PC-9 (cell line): ENCODE measurements around the gene LRRC3C. TPM values are rescaled to one million over a fixed set of nuclear protein-coding genes. Genes with fewer than 3 reads are reported as not detected.

Experiments
- BruUV-seq: library from RNA; stranded (reverse); fragments of 400-500 nt; replicated peaks from 2 replicates; lab custom pipeline; 2021; lab: Mats Ljungman, UMichigan
- CTCF ChIA-PET: fragments of 300-600 bp; sonication (Branson Sonifier 250); formaldehyde crosslinking; loops from one replicate; lab custom pipeline; 2022; ENCODE audit warnings: antibody characterized with exemption; lab: Charles Lee
- POLR2A ChIA-PET: fragments of 300-600 bp; sonication (Branson Sonifier 250); formaldehyde crosslinking; loops from one replicate; lab custom pipeline; 2022; ENCODE audit warnings: antibody characterized with exemption; ENCODE audit not compliant: unreplicated experiment; lab: Charles Lee
- DNase-seq, 2 experiments: peaks; one replicate each; pipeline versions ENCODE4 v3.0.0 to v3.0.0-alpha.2; 2015 to 2022; ENCODE audit warnings: mixed read lengths in 1 of 2
- H2AFZ ChIP-seq: fragments of 200-600 bp; sonication (generic); 2 replicates; pipeline ENCODE4 v1.8.1; 2017; ENCODE audit warnings: antibody characterized with exemption
- H3F3A ChIP-seq: fragments of 200-600 bp; sonication (generic); 2 replicates; pipeline ENCODE4 v1.8.1; 2017; ENCODE audit warnings: antibody characterized with exemption, mild to moderate bottlenecking, low read depth; ENCODE audit not compliant: insufficient read depth
- H3K27ac ChIP-seq: fragments of 200-600 bp; sonication (generic); 2 replicates; pipeline ENCODE4 v1.6.1; 2016; ENCODE audit warnings: mixed run types
- H3K27me3 ChIP-seq: fragments of 200-600 bp; sonication (generic); 2 replicates; pipeline ENCODE4 v1.6.1; 2016; ENCODE audit warnings: low read depth, mixed run types; ENCODE audit not compliant: insufficient read depth
- H3K36me3 ChIP-seq: fragments of 200-600 bp; sonication (generic); 2 replicates; pipeline ENCODE4 v1.6.1; 2016; ENCODE audit warnings: low read depth, mixed run types
- H3K4me1 ChIP-seq: fragments of 200-600 bp; sonication (generic); replicated peaks from 2 replicates; pipeline ENCODE4 v1.6.1; 2016; ENCODE audit warnings: mixed run types; ENCODE audit not compliant: insufficient read depth
- H3K4me2 ChIP-seq: fragments of 200-600 bp; sonication (generic); 2 replicates; pipeline ENCODE4 v1.6.1; 2017; ENCODE audit warnings: mixed run types
- H3K4me3 ChIP-seq: fragments of 200-600 bp; sonication (generic); 2 replicates; pipeline ENCODE4 v1.6.1; 2016; ENCODE audit warnings: mixed run types
- H3K79me2 ChIP-seq: fragments of 200-600 bp; sonication (generic); 2 replicates; pipeline ENCODE4 v1.6.1; 2017; ENCODE audit warnings: low read depth, mixed run types
- H3K9me2 ChIP-seq: fragments of 200-600 bp; sonication (generic); 2 replicates; pipeline ENCODE4 v1.8.1; 2017; ENCODE audit warnings: mild to moderate bottlenecking; ENCODE audit not compliant: insufficient read depth
- H3K9me3 ChIP-seq: fragments of 200-600 bp; sonication (generic); 2 replicates; pipeline ENCODE4 v1.8.1; 2016; ENCODE audit warnings: low read depth; ENCODE audit not compliant: insufficient read depth
- H4K20me1 ChIP-seq: fragments of 200-600 bp; sonication (generic); 2 replicates; pipeline ENCODE4 v1.8.1; 2017; ENCODE audit not compliant: insufficient read depth
- EZH2 ChIP-seq: fragments of 200-600 bp; sonication (generic); IDR thresholded peaks from 2 replicates; pipeline ENCODE4 v1.8.0; 2017; ENCODE audit warnings: antibody characterized with exemption, low read depth
- intact Hi-C: fragments of 100-400 bp; cut with micrococcal nuclease; formaldehyde crosslinking; loops from one replicate; pipeline ENCODE4 v1.10.0; 2022; ENCODE audit not compliant: unreplicated experiment
- total RNA-seq: library from RNA; stranded (reverse); gene quantifications from 2 replicates; pipeline ENCODE4 v1.2.3, GENCODE V29; 2021
- TF ChIP-seq, protein P1 (sequence below): fragments of 200-600 bp; sonication (generic); conservative IDR thresholded peaks from 2 replicates; pipeline ENCODE4 v1.6.1; 2017; ENCODE audit warnings: mixed run types, antibody characterized with exemption, mild to moderate bottlenecking, moderate library complexity

Gene LRRC3C
- total RNA-seq, 1 experiment from 2014 or later = not detected

DNA sequence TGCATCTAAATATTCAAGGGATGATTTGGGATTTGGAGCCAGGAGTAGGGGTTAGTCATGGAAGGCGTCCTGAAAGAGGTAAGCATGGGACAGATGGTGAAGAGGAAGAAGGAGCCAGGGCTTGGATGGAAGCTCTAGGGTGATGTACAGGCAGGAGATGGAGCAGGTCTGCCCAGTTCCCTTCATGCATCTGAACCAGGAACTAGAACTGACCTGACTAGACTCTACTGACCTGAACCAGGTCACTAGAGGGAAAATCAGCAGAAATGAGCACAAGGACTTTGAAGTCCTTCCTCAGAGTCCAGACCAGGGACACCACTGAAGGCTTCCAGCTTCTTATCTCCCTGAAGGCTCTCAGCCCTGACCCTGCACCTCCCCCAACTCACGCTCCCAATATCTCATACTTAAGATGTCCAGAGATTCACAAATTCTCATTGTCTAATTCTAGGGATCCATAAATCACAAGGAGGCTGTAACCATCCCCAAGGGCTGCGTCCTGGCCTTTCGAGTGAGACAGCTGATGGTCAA lies 43.6 kb downstream of the LRRC3C start:
- no peaks in the 10 kb centered on the region for H3F3A ChIP-seq
- no peak overlapping the region for H3K4me3 ChIP-seq
- H3K9me2 ChIP-seq = no peaks in the 10 kb centered on the region
- H4K20me1 ChIP-seq = no peaks in the 10 kb centered on the region
- H3K9me3 ChIP-seq = no peaks in the 10 kb centered on the region
- 0 out of 2 replicates have a peak, but pooled peaks cover 8% of the 10 kb centered on the region for H3K27me3 ChIP-seq
- no peak overlapping the region for H2AFZ ChIP-seq
- TF ChIP-seq EZH2 = no peak
- TF ChIP-seq, protein P1, sequence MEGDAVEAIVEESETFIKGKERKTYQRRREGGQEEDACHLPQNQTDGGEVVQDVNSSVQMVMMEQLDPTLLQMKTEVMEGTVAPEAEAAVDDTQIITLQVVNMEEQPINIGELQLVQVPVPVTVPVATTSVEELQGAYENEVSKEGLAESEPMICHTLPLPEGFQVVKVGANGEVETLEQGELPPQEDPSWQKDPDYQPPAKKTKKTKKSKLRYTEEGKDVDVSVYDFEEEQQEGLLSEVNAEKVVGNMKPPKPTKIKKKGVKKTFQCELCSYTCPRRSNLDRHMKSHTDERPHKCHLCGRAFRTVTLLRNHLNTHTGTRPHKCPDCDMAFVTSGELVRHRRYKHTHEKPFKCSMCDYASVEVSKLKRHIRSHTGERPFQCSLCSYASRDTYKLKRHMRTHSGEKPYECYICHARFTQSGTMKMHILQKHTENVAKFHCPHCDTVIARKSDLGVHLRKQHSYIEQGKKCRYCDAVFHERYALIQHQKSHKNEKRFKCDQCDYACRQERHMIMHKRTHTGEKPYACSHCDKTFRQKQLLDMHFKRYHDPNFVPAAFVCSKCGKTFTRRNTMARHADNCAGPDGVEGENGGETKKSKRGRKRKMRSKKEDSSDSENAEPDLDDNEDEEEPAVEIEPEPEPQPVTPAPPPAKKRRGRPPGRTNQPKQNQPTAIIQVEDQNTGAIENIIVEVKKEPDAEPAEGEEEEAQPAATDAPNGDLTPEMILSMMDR = no peak
- intact Hi-C loops = no loop called here
- ChIA-PET POLR2A (no interaction called here), CTCF (no interaction called here)
- no peak overlapping the region for H3K4me2 ChIP-seq
- no peak for DNase-seq
- BruUV-seq = no TSS peak
- no peaks in the 10 kb centered on the region for H3K79me2 ChIP-seq
- H3K36me3 ChIP-seq = no peaks in the 10 kb centered on the region
- H3K4me1 ChIP-seq = no peaks in the 10 kb centered on the region
- H3K27ac ChIP-seq = no peak overlapping the region

DNA sequence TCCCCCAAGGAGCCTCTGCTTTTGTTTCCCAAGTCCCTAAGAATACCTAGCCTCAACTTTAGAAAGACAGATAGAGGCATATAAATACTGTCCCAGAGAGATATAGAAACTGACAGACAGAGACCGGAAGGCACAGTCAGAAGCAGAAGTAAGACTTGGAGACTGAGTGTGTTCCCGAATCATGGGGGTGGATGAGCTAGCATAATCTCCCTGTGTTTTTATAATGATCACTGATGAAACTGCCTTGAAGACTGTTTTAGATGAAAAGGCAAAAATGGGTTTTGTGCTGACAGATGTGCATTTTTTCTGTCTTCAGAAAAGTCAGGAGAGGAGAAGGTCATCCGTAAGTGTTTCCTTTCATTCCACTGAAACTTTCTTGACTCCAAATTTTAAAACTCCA lies 44.7 kb downstream of the LRRC3C start:
- H3F3A ChIP-seq = no peaks in the 10 kb centered on the region
- TF ChIP-seq, protein P1 = no peak
- no peak for TF ChIP-seq EZH2
- H3K9me2 ChIP-seq = no peaks in the 10 kb centered on the region
- intact Hi-C loops = no loop called here
- H3K4me1 ChIP-seq = no peaks in the 10 kb centered on the region
- 0 out of 2 replicates have a peak, but pooled peaks cover 8% of the 10 kb centered on the region for H3K27me3 ChIP-seq
- no peaks in the 10 kb centered on the region for H3K9me3 ChIP-seq
- CTCF ChIA-PET = no interaction called here
- H2AFZ ChIP-seq = no peak overlapping the region
- no peak for DNase-seq
- H3K79me2 ChIP-seq = no peaks in the 10 kb centered on the region
- POLR2A ChIA-PET = no interaction called here
- H3K4me2 ChIP-seq = no peak overlapping the region
- no peaks in the 10 kb centered on the region for H3K36me3 ChIP-seq
- H3K4me3 ChIP-seq = no peak overlapping the region
- no peaks in the 10 kb centered on the region for H4K20me1 ChIP-seq
- no peak overlapping the region for H3K27ac ChIP-seq
- no TSS peak for BruUV-seq

DNA sequence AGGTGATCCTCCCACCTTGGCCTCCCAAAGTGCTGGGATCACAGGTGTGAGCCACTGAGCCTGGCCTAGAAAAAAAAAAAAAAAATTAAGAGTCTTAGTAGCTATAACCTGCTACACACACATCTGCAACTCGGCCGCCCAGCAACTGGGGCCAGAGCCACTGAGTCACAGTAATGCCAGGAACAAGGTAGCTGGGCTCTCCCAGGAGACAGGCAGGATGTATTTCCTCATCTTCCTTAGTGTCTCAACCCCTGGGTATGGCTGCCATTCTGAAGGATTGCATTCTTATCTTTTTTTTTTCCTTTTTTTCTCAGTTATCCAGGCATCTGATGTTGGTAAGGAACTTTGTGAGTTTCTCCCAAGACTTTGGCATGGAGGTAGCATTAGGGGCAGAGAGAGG lies 46.0 kb downstream of the LRRC3C start:
- Histone ChIP-seq H3K27ac (no peak overlapping the region), H3K4me2 (no peak overlapping the region), H3K9me2 (no peaks in the 10 kb centered on the region), H2AFZ (no peak overlapping the region), H3K79me2 (no peaks in the 10 kb centered on the region), H3K9me3 (no peaks in the 10 kb centered on the region), H3F3A (no peaks in the 10 kb centered on the region), H4K20me1 (no peaks in the 10 kb centered on the region), H3K4me1 (no peaks in the 10 kb centered on the region), H3K27me3 (0 out of 2 replicates have a peak, but pooled peaks cover 8% of the 10 kb centered on the region), H3K36me3 (no peaks in the 10 kb centered on the region), H3K4me3 (no peak overlapping the region)
- intact Hi-C loops = no loop called here
- TF ChIP-seq, protein P1 = no peak
- TF ChIP-seq EZH2 = no peak
- DNase-seq = no peak
- BruUV-seq = no TSS peak
- CTCF ChIA-PET = no interaction called here
- POLR2A ChIA-PET = no interaction called here
